Cortex of kidney (tissue), 1 donor: ENCODE results near the gene HTD2.
"Not testable (repeated sequence)": the region's sequence is repeated elsewhere in the genome, so short reads cannot be mapped to it uniquely, and the experiment has no call there.

Source experiments
- DNase-seq: peaks from one replicate; lab custom pipeline; 2025; lab: John Stamatoyannopoulos, UW

Gene HTD2

DNA sequence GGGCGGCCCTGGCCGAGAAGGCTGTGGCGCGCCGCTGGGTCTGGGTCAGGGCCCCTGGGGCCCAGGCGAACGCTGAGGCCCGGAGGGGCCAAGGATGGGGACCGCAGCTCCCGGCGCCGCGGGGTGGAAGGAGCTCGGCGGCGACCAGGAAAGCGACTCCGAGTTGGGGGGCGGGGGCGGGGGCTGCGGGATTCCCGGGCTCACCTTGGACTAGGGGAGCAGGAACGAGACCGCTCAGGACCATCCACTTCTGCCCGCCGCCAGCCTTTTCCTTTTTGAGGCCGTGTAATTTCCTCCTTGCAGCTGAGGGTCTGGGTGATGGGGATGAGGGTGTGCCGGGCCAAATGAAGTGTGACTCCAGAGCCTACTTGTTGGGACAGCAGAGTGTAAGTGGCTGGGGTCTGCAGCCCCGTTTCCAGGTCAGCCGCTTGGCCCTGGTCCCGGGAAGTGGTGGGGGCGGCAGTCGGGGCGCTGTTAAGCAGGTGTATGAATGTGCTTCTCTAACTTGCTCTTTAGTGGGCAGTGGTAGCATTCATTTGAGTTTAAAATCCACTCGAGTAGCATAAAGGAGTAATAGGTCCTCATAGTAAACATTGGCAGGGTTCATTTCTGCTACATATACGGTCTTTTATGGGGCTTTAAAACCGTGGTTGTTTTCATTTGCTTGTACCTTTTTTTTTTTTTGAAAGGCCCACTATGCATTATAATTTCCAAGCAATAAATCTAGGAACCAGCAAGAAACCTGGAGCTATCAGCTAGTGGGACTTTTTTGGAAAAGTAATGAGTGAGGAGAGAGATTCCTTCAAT lies 27.1 kb downstream of the HTD2 start:
- no peak for DNase-seq

- no peak for DNase-seq
These were observed 27.6 kb downstream of the HTD2 start for GRCh38 chr3:58334013-58334321.

GRCh38 chr3:58334506-58334884 lies 28.2 kb downstream of the HTD2 start:
- no peak for DNase-seq

DNA sequence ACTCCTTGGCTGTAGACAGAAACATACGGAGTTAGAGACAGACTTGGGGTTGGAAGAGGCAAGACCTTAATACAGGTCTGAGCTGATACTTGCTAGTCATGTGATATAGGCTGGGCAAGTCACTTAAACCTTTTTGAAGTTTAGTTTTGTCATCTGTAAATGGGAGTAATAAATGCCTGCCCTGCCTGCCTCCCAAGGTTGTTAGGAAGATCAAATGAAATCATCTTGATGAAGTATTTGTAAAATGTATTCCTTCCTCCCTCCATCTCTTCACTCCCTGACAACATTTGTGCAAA lies 29.3 kb downstream of the HTD2 start:
- DNase-seq, result no peak

GRCh38 chr3:58336135-58336882 lies 30.0 kb downstream of the HTD2 start:
- no peak for DNase-seq

DNA sequence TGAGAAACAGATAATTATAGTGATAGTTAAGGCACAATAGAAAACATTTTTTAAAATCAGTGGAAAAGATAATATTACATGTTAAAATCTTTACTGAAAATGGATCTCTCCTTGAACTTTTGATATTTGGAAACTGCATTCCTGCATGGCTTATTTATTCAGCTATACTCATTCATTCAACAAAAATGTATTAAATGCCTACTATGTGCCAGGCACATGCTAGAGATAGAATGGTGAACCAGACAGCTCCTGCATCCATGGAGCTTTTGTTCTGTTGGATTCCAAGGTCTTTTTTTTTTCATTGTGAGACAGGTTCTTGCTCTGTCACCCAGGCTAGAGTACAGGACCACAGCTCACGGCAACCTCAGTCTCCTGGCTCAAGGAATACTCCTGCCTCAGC lies 30.9 kb downstream of the HTD2 start:
- no peak for DNase-seq

GRCh38 chr3:58339146-58339545 lies 32.8 kb downstream of the HTD2 start:
- not testable (repeated sequence) for DNase-seq

GRCh38 chr3:58340594-58341244 lies 34.4 kb downstream of the HTD2 start:
- no peak for DNase-seq

GRCh38 chr3:58341376-58341775 lies 35.1 kb downstream of the HTD2 start:
- DNase-seq, result no peak

- no peak for DNase-seq
These were observed 36.4 kb downstream of the HTD2 start for GRCh38 chr3:58342676-58343075.

DNA sequence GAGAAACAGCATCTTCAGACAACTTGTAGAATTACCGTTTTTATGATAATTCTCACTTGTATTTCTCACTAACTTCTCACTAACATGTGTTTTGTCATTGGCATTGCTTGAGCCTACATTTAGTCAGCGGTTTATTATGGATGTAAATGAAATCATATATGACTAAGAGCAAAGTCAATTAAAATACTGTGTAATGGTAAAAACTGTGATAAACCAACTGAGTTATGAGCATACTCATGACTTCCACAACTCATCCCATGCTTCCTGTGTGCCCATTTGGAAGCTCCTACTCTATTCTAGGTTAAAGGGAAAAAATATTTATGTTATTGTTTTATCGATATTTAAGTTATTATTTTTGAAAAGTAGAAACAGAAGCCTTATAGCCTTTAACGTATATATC lies 39.1 kb downstream of the HTD2 start:
- DNase-seq, result no peak

GRCh38 chr3:58346368-58346767 lies 40.0 kb downstream of the HTD2 start:
- no peak for DNase-seq

GRCh38 chr3:58347984-58348383 lies 41.7 kb downstream of the HTD2 start:
- DNase-seq, result no peak

GRCh38 chr3:58349792-58350626 lies 43.7 kb downstream of the HTD2 start:
- no peak for DNase-seq

- no peak for DNase-seq
These were observed 44.3 kb downstream of the HTD2 start for GRCh38 chr3:58350627-58351013.

DNA sequence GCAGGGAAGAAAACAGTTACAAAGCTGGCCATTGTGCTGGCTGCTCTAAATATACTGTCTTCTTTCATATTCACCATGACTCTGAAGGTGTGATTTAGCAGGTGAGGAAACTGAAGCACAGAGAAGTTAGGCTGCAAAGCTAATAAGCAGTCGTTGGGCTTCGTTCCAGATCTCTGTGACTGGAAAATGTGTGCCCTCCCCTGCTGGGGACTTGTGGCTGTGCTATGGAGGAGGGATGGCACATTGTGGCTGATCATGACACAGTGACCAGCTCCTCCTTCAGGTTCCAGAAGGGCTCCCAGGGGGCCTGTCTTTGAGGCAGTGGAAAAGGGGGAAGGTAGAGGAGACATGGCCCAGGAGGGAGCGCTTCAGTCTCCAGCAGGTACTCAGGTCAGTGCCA lies 45.6 kb downstream of the HTD2 start:
- no peak for DNase-seq

GRCh38 chr3:58352626-58353025 lies 46.3 kb downstream of the HTD2 start:
- no peak for DNase-seq

- no peak for DNase-seq
These were observed 47.6 kb downstream of the HTD2 start for GRCh38 chr3:58353722-58354553.

DNA sequence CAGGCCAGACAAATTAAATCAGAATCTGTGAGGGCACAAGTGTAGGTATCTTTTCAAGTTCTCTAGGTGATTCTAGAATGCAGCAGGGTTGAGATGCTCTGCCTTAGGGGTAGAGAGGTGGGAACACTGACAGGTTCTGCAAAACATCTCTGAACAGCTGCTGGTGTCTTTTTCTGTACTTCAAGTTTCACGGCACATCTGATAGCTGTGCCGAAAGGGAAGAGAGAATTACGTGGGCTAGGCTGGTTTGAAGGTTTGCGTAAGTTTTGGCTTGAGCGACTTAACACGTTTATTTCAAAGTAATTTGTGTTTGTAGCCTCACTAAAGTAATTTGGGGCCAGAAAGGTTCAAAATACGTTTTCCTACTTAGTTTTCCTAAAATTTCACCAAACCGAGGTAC lies 48.9 kb downstream of the HTD2 start:
- no peak for DNase-seq

- DNase-seq, result no peak
These were observed 49.7 kb downstream of the HTD2 start for GRCh38 chr3:58356054-58356453.

DNA sequence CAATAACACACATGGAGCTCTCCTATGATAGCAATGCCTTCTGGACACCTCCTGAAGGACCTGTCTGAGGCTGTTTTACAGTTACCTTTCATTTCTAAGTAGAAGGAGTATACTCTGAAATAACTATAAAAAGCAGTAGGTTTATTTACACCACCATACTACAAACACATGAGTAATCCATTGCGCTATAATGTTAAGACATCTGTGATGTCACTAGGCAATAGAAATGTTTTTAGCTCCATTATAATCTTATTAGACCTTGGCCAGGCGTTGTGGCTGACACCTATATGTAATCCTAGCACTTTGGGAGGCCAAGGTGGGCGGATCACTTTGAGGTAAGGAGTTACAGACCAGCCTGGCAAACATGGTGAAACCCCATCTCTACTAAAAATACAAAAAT lies 51.1 kb downstream of the HTD2 start:
- no peak for DNase-seq

DNA sequence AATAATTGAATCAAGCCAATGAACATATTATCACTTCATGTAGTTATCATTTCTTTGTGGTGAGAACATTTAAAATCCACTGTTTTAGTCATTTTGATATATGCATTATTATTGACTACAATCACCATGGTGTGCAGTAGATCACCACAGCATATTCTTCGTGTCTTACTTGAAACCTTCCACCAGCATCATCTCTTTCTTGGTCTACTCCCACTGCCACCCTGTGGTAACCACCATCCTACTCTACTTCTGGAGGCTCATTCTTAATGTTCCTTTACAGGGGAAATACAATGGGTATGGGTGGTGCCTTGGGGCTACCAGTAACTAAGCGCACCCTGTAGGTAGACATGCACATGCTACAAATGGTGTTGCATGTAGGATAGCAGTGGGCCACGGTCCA lies 51.8 kb downstream of the HTD2 start:
- DNase-seq, result no peak
